Activated CD4-positive, alpha-beta memory T cell treated with anti-CD3 and anti-CD28 coated beads, Interleukin-2, amount 10 ng/mL, durations not matched to agents 7 days and 5 days (primary cell): ENCODE measurements around the gene SEMA3A. TPM values are rescaled to one million over a fixed set of nuclear protein-coding genes. Genes with fewer than 3 reads are reported as not detected.
A peak's percentile ranks its signal among the peaks of the same experiment; 100 is the strongest.
"Not testable (repeated sequence)": the region's sequence is repeated elsewhere in the genome, so short reads cannot be mapped to it uniquely, and the experiment has no call there.

Experiments used
- CTCF ChIA-PET: fragments of 350-600 bp; sonication (Branson Sonifier 250); formaldehyde crosslinking; loops from one replicate; lab custom pipeline; 2021; ENCODE audit warnings: antibody characterized with exemption, inconsistent platforms; lab: Charles Lee
- POLR2A ChIA-PET: fragments of 350-600 bp; sonication (Branson Sonifier 250); formaldehyde crosslinking; loops from one replicate; lab custom pipeline; 2021; ENCODE audit warnings: antibody characterized with exemption; lab: Charles Lee
- DNase-seq: peaks from one replicate; pipeline ENCODE4 v3.0.0-alpha.2; 2020
- H3K27ac Mint-ChIP-seq: one replicate; pipeline ENCODE4 v1.8.0; 2021; ENCODE audit warnings: mild to moderate bottlenecking, mixed read lengths
- H3K27me3 Mint-ChIP-seq: one replicate; pipeline ENCODE4 v1.8.0; 2021; ENCODE audit warnings: mixed read lengths
- H3K36me3 Mint-ChIP-seq: one replicate; pipeline ENCODE4 v1.8.0; 2021; ENCODE audit warnings: low read depth, mixed read lengths
- H3K4me1 Mint-ChIP-seq: one replicate; pipeline ENCODE4 v1.8.0; 2021; ENCODE audit warnings: mixed read lengths
- H3K4me3 Mint-ChIP-seq: one replicate; pipeline ENCODE4 v1.8.0; 2021; ENCODE audit warnings: mild to moderate bottlenecking, mixed read lengths
- H3K9me3 Mint-ChIP-seq: one replicate; pipeline ENCODE4 v1.8.0; 2021; ENCODE audit warnings: mixed read lengths
- total RNA-seq, 2 experiments: library from RNA; stranded (reverse); gene quantifications; one replicate each; pipeline ENCODE4 v1.2.3, GENCODE V29; 2021

SEMA3A gene
- under 1 TPM; 0.30 to 0.38 TPM for total RNA-seq

GRCh38 chr7:84194484-84195271 is at the start of gene SEMA3A:
Gene SEMA3A, minus strand, starts transcription at chr7:84194789. Its CDS starts 203 bp downstream, at chr7:84194586.
- ChIA-PET POLR2A (no interaction called here), CTCF (no interaction called here)
- H3K27me3 Mint-ChIP-seq: no peaks in the 10 kb centered on the region

DNA sequence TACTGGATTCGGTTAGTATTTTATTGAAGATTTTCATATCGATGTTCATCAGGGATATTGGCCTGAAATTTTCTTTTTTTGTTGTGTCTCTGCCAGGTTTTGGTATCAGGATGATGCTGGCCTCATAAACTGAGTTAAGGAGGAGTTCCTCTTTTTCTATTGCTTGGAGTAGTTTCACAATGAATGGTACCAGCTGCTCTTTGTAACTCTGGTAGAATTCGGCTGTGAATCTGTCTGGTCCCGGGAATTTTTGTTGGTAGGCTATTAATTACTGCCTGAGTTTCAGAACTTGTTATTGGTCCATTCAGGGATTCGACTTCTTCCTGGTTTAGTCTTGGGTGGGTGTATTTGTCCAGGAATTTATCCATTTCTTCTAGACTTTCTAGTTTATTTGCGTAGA is 48.4 kb upstream of the SEMA3A start:
- H3K36me3 Mint-ChIP-seq, H3K4me1 Mint-ChIP-seq, H3K27ac Mint-ChIP-seq, H3K4me3 Mint-ChIP-seq, H3K27me3 Mint-ChIP-seq, POLR2A ChIA-PET, DNase-seq, CTCF ChIA-PET: not testable (repeated sequence)
- peaks cover 19% of the 10 kb centered on the region for H3K9me3 Mint-ChIP-seq

More at GRCh38 chr7:84194484-84195271, at the start of gene SEMA3A:
- Mint-ChIP-seq H3K36me3 (no peaks in the 10 kb centered on the region), H3K4me3 (peak within 1 kb of the TSS; percentile 76), H3K27ac (no peak within 1 kb of the TSS), H3K9me3 (no peaks in the 10 kb centered on the region), H3K4me1 (peaks cover 5% of the 10 kb centered on the region)
- DNase-seq: no peak

DNA sequence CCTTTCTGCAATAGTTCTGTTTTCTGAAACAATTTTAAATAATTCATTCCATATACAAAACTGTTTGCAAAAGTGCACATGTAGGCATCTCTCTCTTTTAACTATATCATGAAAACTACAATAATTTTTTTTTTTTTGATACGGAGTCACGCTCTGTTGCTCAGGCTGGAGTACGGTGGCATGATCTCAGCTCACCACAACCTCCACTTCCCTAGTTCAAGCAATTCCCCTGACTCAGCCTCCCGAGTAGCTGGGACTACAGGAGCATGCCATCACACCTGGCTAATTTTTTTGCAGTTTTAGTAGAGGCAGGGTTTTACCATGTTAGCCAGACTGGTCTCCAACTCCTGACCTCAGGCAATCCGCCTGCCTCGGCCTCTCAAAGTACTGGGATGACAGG is 44.0 kb upstream of the SEMA3A start:
- CTCF ChIA-PET: no interaction called here
- Mint-ChIP-seq H3K4me1 (no peaks in the 10 kb centered on the region), H3K4me3 (no peak overlapping the region), H3K27ac (no peak overlapping the region), H3K9me3 (peaks cover 20% of the 10 kb centered on the region), H3K36me3 (no peaks in the 10 kb centered on the region), H3K27me3 (no peaks in the 10 kb centered on the region)
- POLR2A ChIA-PET: no interaction called here
- no peak for DNase-seq

- Mint-ChIP-seq H3K9me3 (peaks cover 14% of the 10 kb centered on the region), H3K27ac (no peak overlapping the region), H3K36me3 (no peaks in the 10 kb centered on the region), H3K4me3 (no peak overlapping the region), H3K27me3 (no peaks in the 10 kb centered on the region), H3K4me1 (no peaks in the 10 kb centered on the region)
- no peak for DNase-seq
- POLR2A ChIA-PET: no interaction called here
- CTCF ChIA-PET: no interaction called here
Measured at GRCh38 chr7:84237533-84238173, 43.1 kb upstream of the SEMA3A start.

GRCh38 chr7:84236398-84236797 is 41.8 kb upstream of the SEMA3A start:
- no peak for DNase-seq
- Mint-ChIP-seq H3K27ac (no peak overlapping the region), H3K4me1 (no peaks in the 10 kb centered on the region), H3K36me3 (no peaks in the 10 kb centered on the region), H3K9me3 (peaks cover 9% of the 10 kb centered on the region), H3K4me3 (no peak overlapping the region), H3K27me3 (no peaks in the 10 kb centered on the region)
- ChIA-PET POLR2A (no interaction called here), CTCF (no interaction called here)

GRCh38 chr7:84232646-84233045 is 38.1 kb upstream of the SEMA3A start:
- POLR2A ChIA-PET: no interaction called here
- Mint-ChIP-seq H3K4me3 (no peak overlapping the region), H3K36me3 (no peaks in the 10 kb centered on the region), H3K9me3 (peaks cover 2% of the 10 kb centered on the region), H3K27ac (no peak overlapping the region), H3K27me3 (no peaks in the 10 kb centered on the region), H3K4me1 (no peaks in the 10 kb centered on the region)
- no peak for DNase-seq
- CTCF ChIA-PET: no interaction called here

DNA sequence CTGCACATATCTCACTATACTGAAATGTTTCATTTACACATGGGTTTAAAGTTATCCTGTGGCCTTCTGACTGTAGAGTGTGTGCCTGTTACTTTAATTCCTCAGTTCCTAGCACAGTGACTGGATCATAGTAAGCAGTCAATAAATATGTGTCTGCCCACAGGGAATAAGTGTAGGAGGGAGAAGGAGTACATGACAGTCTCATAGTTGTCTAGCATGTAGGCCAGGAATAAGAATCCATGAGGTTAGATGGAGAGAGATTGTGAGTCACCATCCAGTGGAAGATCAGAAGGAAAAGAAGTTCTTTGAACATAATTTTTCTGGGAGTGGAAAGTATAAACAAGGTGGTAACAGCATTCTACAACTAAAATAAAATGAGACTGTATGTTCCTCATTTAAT is 36.6 kb upstream of the SEMA3A start:
- ChIA-PET CTCF (no interaction called here), POLR2A (no interaction called here)
- no peak overlapping the region for H3K4me3 Mint-ChIP-seq
- peaks cover 2% of the 10 kb centered on the region for H3K9me3 Mint-ChIP-seq
- H3K4me1 Mint-ChIP-seq: no peaks in the 10 kb centered on the region
- no peak overlapping the region for H3K27ac Mint-ChIP-seq
- DNase-seq: no peak
- H3K27me3 Mint-ChIP-seq: no peaks in the 10 kb centered on the region
- H3K36me3 Mint-ChIP-seq: no peaks in the 10 kb centered on the region

DNA sequence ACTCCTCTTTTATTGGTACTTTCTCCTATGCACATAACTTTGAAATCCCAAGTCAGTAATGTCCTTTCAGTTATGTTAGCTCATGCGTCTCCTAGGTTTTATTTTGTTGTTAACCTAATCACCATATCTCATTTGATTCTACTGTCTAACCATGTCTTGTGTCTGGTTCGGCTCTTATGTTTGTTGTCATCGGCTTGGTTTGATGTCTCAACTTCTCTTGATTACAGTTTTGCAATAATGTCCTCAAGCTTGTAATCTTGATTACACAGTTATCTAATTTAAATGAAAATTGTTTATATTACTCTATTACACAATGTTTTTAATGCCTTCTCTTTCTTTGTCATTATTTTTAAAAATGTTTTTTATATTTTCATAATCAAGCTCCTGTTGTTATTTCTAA is 35.9 kb upstream of the SEMA3A start:
- DNase-seq: no peak
- ChIA-PET CTCF (no interaction called here), POLR2A (no interaction called here)
- Mint-ChIP-seq H3K27me3 (no peaks in the 10 kb centered on the region), H3K36me3 (no peaks in the 10 kb centered on the region), H3K9me3 (peaks cover under 1% of the 10 kb centered on the region), H3K27ac (no peak overlapping the region), H3K4me3 (no peak overlapping the region), H3K4me1 (no peaks in the 10 kb centered on the region)

- no peak overlapping the region for H3K27ac Mint-ChIP-seq
- H3K4me1 Mint-ChIP-seq: no peaks in the 10 kb centered on the region
- no peak for DNase-seq
- no peaks in the 10 kb centered on the region for H3K36me3 Mint-ChIP-seq
- H3K4me3 Mint-ChIP-seq: no peak overlapping the region
- H3K9me3 Mint-ChIP-seq: no peaks in the 10 kb centered on the region
- CTCF ChIA-PET: no interaction called here
- POLR2A ChIA-PET: no interaction called here
- H3K27me3 Mint-ChIP-seq: no peaks in the 10 kb centered on the region
Measured at GRCh38 chr7:84228526-84228925, 33.9 kb upstream of the SEMA3A start.

GRCh38 chr7:84226759-84227158 is 32.2 kb upstream of the SEMA3A start:
- ChIA-PET CTCF (no interaction called here), POLR2A (no interaction called here)
- Mint-ChIP-seq H3K27ac (no peak overlapping the region), H3K27me3 (no peaks in the 10 kb centered on the region), H3K4me3 (no peak overlapping the region), H3K36me3 (no peaks in the 10 kb centered on the region), H3K4me1 (no peaks in the 10 kb centered on the region), H3K9me3 (no peaks in the 10 kb centered on the region)
- DNase-seq: no peak

GRCh38 chr7:84224505-84224904 is 29.9 kb upstream of the SEMA3A start:
- CTCF ChIA-PET: no interaction called here
- POLR2A ChIA-PET: no interaction called here
- Mint-ChIP-seq H3K4me3 (no peak overlapping the region), H3K36me3 (no peaks in the 10 kb centered on the region), H3K4me1 (no peaks in the 10 kb centered on the region), H3K27me3 (no peaks in the 10 kb centered on the region), H3K27ac (no peak overlapping the region), H3K9me3 (no peaks in the 10 kb centered on the region)
- DNase-seq: no peak

DNA sequence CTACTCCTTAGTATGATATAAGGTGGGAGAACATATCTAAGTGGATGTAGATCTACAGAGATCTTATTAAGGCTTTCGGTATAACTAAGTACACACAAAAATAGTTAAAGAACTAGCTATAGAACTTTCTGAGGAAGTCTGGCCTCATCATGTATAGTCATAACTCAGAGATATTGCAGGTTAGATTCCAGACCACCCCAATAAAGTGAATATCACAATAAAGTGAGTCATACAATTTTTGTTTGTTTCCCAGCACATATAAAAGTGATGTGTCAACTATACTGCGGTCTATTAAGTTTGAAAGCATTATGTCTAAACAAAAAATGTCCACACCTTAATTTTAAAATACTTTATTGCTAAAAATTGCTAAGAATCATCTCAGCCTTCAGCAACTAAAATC is 24.7 kb upstream of the SEMA3A start:
- Mint-ChIP-seq H3K4me1 (no peaks in the 10 kb centered on the region), H3K4me3 (no peak overlapping the region), H3K36me3 (no peaks in the 10 kb centered on the region), H3K27ac (no peak overlapping the region), H3K9me3 (no peaks in the 10 kb centered on the region), H3K27me3 (no peaks in the 10 kb centered on the region)
- DNase-seq: no peak
- CTCF ChIA-PET: no interaction called here
- POLR2A ChIA-PET: no interaction called here

- no peaks in the 10 kb centered on the region for H3K9me3 Mint-ChIP-seq
Measured at GRCh38 chr7:84218681-84219080, 24.1 kb upstream of the SEMA3A start.

GRCh38 chr7:84216472-84216871 is 21.9 kb upstream of the SEMA3A start:
- H3K4me1 Mint-ChIP-seq: no peaks in the 10 kb centered on the region
- no peaks in the 10 kb centered on the region for H3K27me3 Mint-ChIP-seq
- no peaks in the 10 kb centered on the region for H3K36me3 Mint-ChIP-seq
- no peak for DNase-seq
- no peak overlapping the region for H3K4me3 Mint-ChIP-seq
- H3K9me3 Mint-ChIP-seq: no peaks in the 10 kb centered on the region
- POLR2A ChIA-PET: no interaction called here
- CTCF ChIA-PET: no interaction called here
- no peak overlapping the region for H3K27ac Mint-ChIP-seq

More at GRCh38 chr7:84218681-84219080, 24.1 kb upstream of the SEMA3A start:
- Mint-ChIP-seq H3K27me3 (no peaks in the 10 kb centered on the region), H3K36me3 (no peaks in the 10 kb centered on the region), H3K4me1 (no peaks in the 10 kb centered on the region), H3K27ac (no peak overlapping the region), H3K4me3 (no peak overlapping the region)
- ChIA-PET POLR2A (no interaction called here), CTCF (no interaction called here)
- no peak for DNase-seq
